Adrenal gland (tissue), 19 donors: ENCODE data around the gene EPHB2. TPM values are rescaled to one million over a fixed set of nuclear protein-coding genes. Genes with fewer than 3 reads are reported as not detected.

Source experiments
- DNase-seq, 7 donors: peaks; one replicate each; pipeline ENCODE4 v3.0.0-alpha.2; 2019 to 2020
- H3K27ac ChIP-seq, 5 donors: fragments of 200-600 bp; sonication (generic) in 4 of 5; 1 replicate in 3 of 5; 2 replicates in 2 of 5; pipeline versions ENCODE4 v1.5.1 to v1.8.0; 2016 to 2020; ENCODE audit warnings: mild to moderate bottlenecking in 1 of 5
- H3K27me3 ChIP-seq: fragments of 200-600 bp; 2 replicates; pipeline ENCODE4 v1.8.0; 2021
- H3K36me3 ChIP-seq, 2 donors: fragments of 200-600 bp; replicated peaks in 1 of 2; 1 replicate in 1 of 2; 2 replicates in 1 of 2; pipeline versions ENCODE4 v1.5.1 to v1.8.0; 2018 to 2022
- H3K4me1 ChIP-seq, 2 donors: fragments of 200-600 bp; replicated peaks in 1 of 2; 1 replicate in 1 of 2; 2 replicates in 1 of 2; pipeline versions ENCODE4 v1.5.1 to v1.8.0; 2018 to 2021
- H3K4me3 ChIP-seq, 4 donors: fragments of 200-600 bp; sonication (generic) in 3 of 4; one replicate each; pipeline ENCODE4 v1.5.1; 2016 to 2018
- H3K9me3 ChIP-seq, 3 donors: fragments of 200-600 bp; sonication (generic) in 1 of 3; replicated peaks in 1 of 3; 1 replicate in 2 of 3; 2 replicates in 1 of 3; pipeline versions ENCODE4 v1.5.1 to v1.8.0; 2016 to 2021
- POLR2A ChIP-seq, 2 donors: fragments of 450-650 bp; IDR thresholded peaks; one replicate each; pipeline ENCODE4 v1.6.1; 2017; ENCODE audit warnings: antibody characterized with exemption in 2 of 2, mild to moderate bottlenecking in 2 of 2, moderate library complexity in 1 of 2
- WGBS, 4 donors: extraction: QIAGEN DNeasy Blood & Tissue Kit in 2 of 4; methylation state at CpG; one replicate each; pipeline versions ENCODE4 v1.1.5 to v1.1.7; 2013 to 2017; 5-methylcytosine and 5-hydroxymethylcytosine counted together
- intact Hi-C, 2 donors: fragments of 100-400 bp; cut with DNase I; formaldehyde crosslinking; loops; one replicate each; pipeline versions ENCODE4 v1.14.1 to v1.15.0; 2022 to 2023
- long read RNA-seq, 10 donors: library from polyadenylated mRNA in 3 of 10; unstranded in 2 of 10; stranded (forward) in 1 of 10; transcript quantifications; one replicate each; pipeline ENCODE4 v2.0.0 and lab custom pipeline, GENCODE V29; 2021 to 2026
- polyA plus RNA-seq, 3 donors: library from polyadenylated mRNA; stranded (reverse); fragments of 200-250 nt in 2 of 3; fragments of 350-450 nt in 1 of 3; fragmentation: Illumina TruSeq in 1 of 3; extraction: RNeasy Lipid Tissue Mini Kit (QIAGEN cat#74804) in 1 of 3; gene quantifications; one replicate each; pipeline ENCODE4 v1.2.3, GENCODE V29; 2013 to 2014
- total RNA-seq, 9 donors: library from RNA; depleted of rRNA in 4 of 9; stranded (reverse); fragments of >200 nt in 4 of 9; fragments of 120-200 nt in 1 of 9; fragmentation: NEBNext Ultra II Directional in 1 of 9; extraction: Animal tissue kit (Norgen Biotek cat#: 25700) in 1 of 9; gene quantifications; one replicate each; pipeline versions ENCODE4 v1.1.0 to v1.2.4, GENCODE V29; 2013 to 2023
- TF ChIP-seq, protein P1 (sequence below), 6 experiments: fragments of 450-650 bp in 4 of 6; fragments of 200-600 bp in 2 of 6; sonication (generic) in 1 of 6; IDR thresholded peaks; 1 replicate in 5 of 6; 2 replicates in 1 of 6; pipeline versions ENCODE4 v1.5.1 to v1.8.0; 2016 to 2021; ENCODE audit warnings: antibody characterized with exemption in 6 of 6, mild to moderate bottlenecking in 2 of 6, moderate library complexity in 1 of 6
- donor health status: healthy with polysubstance abuse.
- donor health status: Bipolar disorder and iron deficiency.
- donor health status: DM: yes; HTN: yes; CAD: no.
- donor health status: DM: no; HTN: no; CAD: no.
- donor health status: DM: no; HTN: no; CAD: no.
- donor health status: DM: yes; HTN: yes; CAD: no.

EPHB2 gene
- 10 to 100 TPM in 1 of 9 donors, 1 to 10 TPM in 8; 1.9 to 10.3 (median 6.2) TPM for total RNA-seq
- polyA plus RNA-seq: 1 to 10 TPM in 1 of 3 donors, under 1 TPM in 2; 0.67 to 1.3 (median 0.84) TPM
- long read RNA-seq, donor 1: 0 reads
- long read RNA-seq, donor 2: 0 reads
- long read RNA-seq, donor 3: 0 reads
- long read RNA-seq, donor 4, partial matches to known transcripts: 1 of 1 reads
- long read RNA-seq, donor 4, other reads (novel, unspliced or antisense): 0 of 1 reads
- long read RNA-seq, donor 5, partial matches to known transcripts: 5 of 14 reads
- long read RNA-seq, donor 5, other reads (novel, unspliced or antisense): 6 of 14 reads
- long read RNA-seq, donor 6, partial matches to known transcripts: 1 of 2 reads
- long read RNA-seq, donor 6, other reads (novel, unspliced or antisense): 1 of 2 reads
- long read RNA-seq, donor 7: 0 reads
- long read RNA-seq, donor 8, partial matches to known transcripts: 0 of 1 reads
- long read RNA-seq, donor 8, other reads (novel, unspliced or antisense): 0 of 1 reads
- long read RNA-seq, donor 9: 0 reads
- long read RNA-seq, donor 10, partial matches to known transcripts: 0 of 1 reads
- long read RNA-seq, donor 10, other reads (novel, unspliced or antisense): 0 of 1 reads

DNA sequence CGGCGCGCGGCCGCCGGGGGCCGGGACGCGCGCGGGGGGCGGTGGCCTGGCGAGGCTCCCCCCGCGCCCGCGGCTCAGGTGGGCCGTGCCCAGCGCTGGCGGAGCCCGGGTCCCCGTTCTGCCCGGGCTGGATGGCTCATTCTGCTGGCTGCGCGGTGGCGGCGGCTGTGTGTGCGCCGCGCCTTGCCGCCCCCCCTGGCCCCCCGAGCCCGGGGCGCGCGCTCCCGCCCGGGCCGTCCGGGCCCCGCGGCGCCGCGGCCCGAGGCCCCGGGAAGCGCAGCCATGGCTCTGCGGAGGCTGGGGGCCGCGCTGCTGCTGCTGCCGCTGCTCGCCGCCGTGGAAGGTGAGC lies at the start of gene EPHB2:
EPHB2 (plus strand) TSS at position 139 of the 349 bp plus-strand sequence; CDS start at position 283, 144 bp downstream.
- no peaks in the 10 kb centered on the region for H3K36me3 ChIP-seq

DNA sequence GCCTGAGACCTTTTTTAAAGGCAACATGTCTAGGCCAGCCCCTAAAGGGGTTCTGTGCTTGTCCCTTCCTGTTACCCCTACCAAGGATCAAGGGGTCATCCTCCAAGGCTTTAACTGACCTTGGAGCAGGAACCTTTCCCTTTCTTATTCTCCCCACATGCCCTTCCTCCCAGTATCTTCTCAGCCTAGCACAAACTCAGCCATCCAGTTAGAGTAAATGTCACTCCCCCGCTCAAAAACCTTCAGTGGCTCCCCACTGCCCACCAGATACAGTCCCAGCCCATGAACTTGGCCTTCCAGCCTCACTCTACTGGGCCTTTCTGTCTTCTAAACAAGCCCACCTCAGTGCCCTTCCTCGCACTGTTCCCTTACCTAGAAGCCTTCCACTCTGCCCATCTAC lies 48.8 kb upstream of the EPHB2 start:
- no peak overlapping the region for H3K4me3 ChIP-seq
- H3K9me3 ChIP-seq: no peaks in the 10 kb centered on the region
- no peaks in the 10 kb centered on the region for H3K36me3 ChIP-seq
- 83 to 93% (median 86%) methylated on average over 2 of the region's 2 CpGs for WGBS, 4 donors
- intact Hi-C loops: no loop called here
- no peak overlapping the region for H3K27ac ChIP-seq
- DNase-seq: no peak
- TF ChIP-seq POLR2A (IDR thresholded peaks at IDR 0.05): no peak
- TF ChIP-seq, protein P1, sequence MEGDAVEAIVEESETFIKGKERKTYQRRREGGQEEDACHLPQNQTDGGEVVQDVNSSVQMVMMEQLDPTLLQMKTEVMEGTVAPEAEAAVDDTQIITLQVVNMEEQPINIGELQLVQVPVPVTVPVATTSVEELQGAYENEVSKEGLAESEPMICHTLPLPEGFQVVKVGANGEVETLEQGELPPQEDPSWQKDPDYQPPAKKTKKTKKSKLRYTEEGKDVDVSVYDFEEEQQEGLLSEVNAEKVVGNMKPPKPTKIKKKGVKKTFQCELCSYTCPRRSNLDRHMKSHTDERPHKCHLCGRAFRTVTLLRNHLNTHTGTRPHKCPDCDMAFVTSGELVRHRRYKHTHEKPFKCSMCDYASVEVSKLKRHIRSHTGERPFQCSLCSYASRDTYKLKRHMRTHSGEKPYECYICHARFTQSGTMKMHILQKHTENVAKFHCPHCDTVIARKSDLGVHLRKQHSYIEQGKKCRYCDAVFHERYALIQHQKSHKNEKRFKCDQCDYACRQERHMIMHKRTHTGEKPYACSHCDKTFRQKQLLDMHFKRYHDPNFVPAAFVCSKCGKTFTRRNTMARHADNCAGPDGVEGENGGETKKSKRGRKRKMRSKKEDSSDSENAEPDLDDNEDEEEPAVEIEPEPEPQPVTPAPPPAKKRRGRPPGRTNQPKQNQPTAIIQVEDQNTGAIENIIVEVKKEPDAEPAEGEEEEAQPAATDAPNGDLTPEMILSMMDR (IDR thresholded peaks at IDR 0.05): no peak
- H3K4me1 ChIP-seq: no peaks in the 10 kb centered on the region
- H3K27me3 ChIP-seq: no peaks in the 10 kb centered on the region

More for the DNA sequence above, at the start of gene EPHB2:
- TF ChIP-seq, protein P1 (IDR thresholded peaks at IDR 0.05): no peak
- peak in 1 of 2 donors; percentile 37 for TF ChIP-seq POLR2A (IDR thresholded peaks at IDR 0.05)
- Histone ChIP-seq H3K4me1 (peaks cover 3 to 12% of the 10 kb centered on the region in 2 donors), H3K27me3 (no peaks in the 10 kb centered on the region), H3K4me3 (peak within 1 kb of the TSS in 1 of 4 donors; percentile 60), H3K9me3 (no peaks in the 10 kb centered on the region), H3K27ac (peak within 1 kb of the TSS in 1 of 5 donors; percentile 83)
- WGBS, 4 donors: 0 to 1% methylated on average over 47 to 54 of the region's 55 CpGs; no CpG with 5 or more reads in 2 of the 4 donors
- intact Hi-C loops: loop anchor here in 1 of 2 donors (5.0 kb wide), 1 partner anchor 177 kb away; no protein-coding TSS in a partner anchor
- DNase-seq: peak in 6 of 7 donors; percentile 40 to 69 (median 56)

DNA sequence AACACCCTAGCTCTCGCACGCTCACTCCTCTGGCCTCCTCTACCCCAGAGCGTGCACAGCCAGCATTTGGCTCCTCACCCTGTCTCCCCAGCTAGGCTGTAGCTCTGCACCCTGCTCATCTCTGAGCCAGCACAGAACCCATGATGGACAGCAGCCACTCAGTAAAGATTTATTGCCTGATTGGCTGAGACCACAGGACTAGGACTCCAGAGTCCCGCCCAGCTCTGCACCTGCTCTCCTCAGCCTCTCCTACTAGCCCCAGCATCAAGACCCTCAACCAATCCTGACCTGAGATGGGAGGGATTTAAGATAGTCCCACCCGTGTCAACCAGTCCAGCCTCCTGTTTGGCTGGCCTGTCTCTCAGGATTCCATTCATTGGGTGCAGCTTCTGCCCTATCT lies 48.3 kb upstream of the EPHB2 start:
- H3K27ac ChIP-seq: no peak overlapping the region
- TF ChIP-seq, protein P1 (IDR thresholded peaks at IDR 0.05): no peak
- no peak for TF ChIP-seq POLR2A (IDR thresholded peaks at IDR 0.05)
- intact Hi-C loops: no loop called here
- no peaks in the 10 kb centered on the region for H3K9me3 ChIP-seq
- H3K4me3 ChIP-seq: no peak overlapping the region
- no peaks in the 10 kb centered on the region for H3K4me1 ChIP-seq
- 67 to 79% (median 73%) methylated on average over 5 of the region's 5 CpGs for WGBS, 4 donors
- no peaks in the 10 kb centered on the region for H3K36me3 ChIP-seq
- H3K27me3 ChIP-seq: no peaks in the 10 kb centered on the region
- DNase-seq: peak in 3 of 7 donors; percentile 29 to 70 (median 33)

DNA sequence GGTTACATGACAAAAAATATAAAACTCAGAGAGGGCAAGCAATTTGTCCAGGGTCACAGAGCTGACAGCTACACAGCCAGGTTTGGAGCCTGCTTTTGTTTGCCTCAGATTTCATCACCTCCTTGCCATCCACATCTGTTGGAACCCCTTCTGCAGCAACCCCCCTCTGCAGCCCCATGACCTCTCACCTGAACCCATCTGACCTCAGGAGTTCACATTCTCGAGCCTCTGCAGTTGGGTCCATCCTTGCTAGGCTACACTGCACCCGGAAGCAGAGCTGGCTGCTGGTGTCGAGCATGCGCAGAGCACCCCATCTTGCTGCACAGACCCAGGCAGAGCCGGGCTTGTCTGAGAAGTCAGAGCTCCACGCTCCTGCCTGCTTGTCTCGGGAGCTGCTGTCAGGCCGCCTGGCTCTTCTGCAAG lies 47.6 kb upstream of the EPHB2 start:
- TF ChIP-seq, protein P1 (IDR thresholded peaks at IDR 0.05): no peak
- peak in 1 of 2 donors; percentile 8 for TF ChIP-seq POLR2A (IDR thresholded peaks at IDR 0.05)
- Histone ChIP-seq H3K9me3 (no peaks in the 10 kb centered on the region), H3K4me3 (no peak overlapping the region), H3K27ac (no peak overlapping the region), H3K27me3 (no peaks in the 10 kb centered on the region), H3K4me1 (no peaks in the 10 kb centered on the region), H3K36me3 (no peaks in the 10 kb centered on the region)
- intact Hi-C loops: no loop called here
- DNase-seq: no peak
- 58 to 84% (median 79%) methylated on average over 2 to 8 of the region's 8 CpGs for WGBS, 4 donors
